RPMI7951 (cell line): ENCODE results near the gene PIK3CA. TPM values are rescaled to one million over a fixed set of nuclear protein-coding genes. Genes with fewer than 3 reads are reported as not detected.
"Not testable (repeated sequence)": the region's sequence is repeated elsewhere in the genome, so short reads cannot be mapped to it uniquely, and the experiment has no call there.

Experiments
- DNase-seq: peaks from one replicate; pipeline ENCODE4 v3.0.0-alpha.2; 2012; ENCODE audit warnings: low read depth
- total RNA-seq: library from RNA; depleted of rRNA; stranded (reverse); fragments of >200 nt; shearing (Covaris generic); gene quantifications from 2 replicates; pipeline ENCODE4 v1.2.3, GENCODE V29; 2014; rRNA removed

Gene PIK3CA
- total RNA-seq = 19.0 and 23.9 TPM in 2 replicates

DNA sequence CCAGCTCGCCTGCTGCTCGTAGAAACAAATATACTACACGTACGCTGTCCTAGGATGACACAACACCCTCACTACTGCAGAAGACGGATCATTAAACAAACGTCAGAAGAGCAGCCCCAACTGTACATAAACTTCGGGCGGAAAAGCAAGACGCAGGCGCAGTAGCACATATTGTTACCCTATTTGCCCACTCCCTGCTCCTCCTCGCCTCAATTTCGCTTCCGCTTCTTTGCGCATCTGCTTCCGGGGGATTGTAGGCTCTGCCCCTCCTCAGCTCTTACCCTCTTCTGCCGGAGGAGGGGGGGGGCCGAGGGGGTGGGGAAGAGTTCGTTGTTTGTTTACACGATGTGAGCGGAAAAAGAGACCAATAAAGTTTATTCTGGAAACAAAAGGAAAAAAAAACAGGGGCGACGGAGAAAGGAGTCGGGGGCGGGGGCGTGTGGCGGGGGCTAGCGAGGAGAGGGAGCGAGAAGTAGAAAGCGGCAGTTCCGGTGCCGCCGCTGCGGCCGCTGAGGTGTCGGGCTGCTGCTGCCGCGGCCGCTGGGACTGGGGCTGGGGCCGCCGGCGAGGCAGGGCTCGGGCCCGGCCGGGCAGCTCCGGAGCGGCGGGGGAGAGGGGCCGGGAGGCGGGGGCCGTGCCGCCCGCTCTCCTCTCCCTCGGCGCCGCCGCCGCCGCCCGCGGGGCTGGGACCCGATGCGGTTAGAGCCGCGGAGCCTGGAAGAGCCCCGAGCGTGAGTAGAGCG lies at the start of gene PIK3CA:
PIK3CA (plus strand) TSS at position 485 of the 743 bp plus-strand sequence. CDS start 50,469 bp downstream, outside the sequence.
- peak; percentile 98 for DNase-seq

DNA sequence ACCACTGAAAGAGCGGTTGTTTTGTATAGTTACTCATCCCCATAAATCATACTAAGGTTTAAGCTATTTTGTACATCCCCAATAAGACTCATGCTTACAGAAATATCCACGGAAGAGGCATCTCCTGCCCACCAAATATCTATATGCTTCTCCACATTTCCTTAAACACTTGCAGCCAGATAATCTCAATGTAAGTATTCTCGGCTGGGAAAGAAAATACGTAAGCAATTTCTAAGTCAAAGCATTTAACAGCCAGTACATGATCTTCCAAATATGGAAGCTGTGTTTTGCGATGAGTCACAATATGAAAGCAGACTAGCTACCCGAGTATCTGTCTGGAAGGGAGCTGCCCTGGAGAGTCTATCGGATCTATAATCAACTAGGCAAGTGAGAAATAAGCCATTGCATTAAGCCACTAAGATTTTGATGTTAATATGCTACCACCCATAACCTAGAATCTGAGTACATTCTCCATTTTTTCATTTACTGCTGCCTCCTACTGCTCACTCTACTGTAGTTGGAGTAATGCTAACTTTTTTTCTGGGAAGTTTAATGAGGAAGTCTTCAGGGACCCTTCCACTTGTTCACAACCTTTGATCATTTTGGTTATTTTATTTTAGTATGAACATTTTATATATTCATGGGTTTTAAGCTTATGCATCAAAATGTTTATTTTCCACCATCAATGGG lies 49.6 kb upstream of the PIK3CA start:
- peak; percentile 73 for DNase-seq

DNA sequence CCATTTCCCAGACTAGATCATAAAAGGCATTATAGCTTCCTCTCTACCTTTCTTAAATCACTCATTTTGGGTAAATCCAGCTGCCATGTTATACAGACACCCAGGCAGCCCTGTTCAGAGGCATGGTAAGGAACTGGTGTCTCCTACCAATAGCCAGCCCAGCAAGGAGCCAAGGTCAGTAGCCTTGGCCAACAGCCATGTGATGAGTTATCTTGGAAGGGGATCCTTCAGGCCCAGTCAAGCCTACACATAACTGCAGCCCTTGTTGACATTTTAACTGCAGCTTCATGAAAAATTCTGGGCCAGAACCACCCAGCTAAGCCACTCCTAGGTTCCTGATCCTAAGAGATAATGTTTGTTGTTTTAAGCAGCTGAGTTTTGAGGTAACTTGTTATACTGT lies 47.5 kb upstream of the PIK3CA start:
- DNase-seq = peak; percentile 79

DNA sequence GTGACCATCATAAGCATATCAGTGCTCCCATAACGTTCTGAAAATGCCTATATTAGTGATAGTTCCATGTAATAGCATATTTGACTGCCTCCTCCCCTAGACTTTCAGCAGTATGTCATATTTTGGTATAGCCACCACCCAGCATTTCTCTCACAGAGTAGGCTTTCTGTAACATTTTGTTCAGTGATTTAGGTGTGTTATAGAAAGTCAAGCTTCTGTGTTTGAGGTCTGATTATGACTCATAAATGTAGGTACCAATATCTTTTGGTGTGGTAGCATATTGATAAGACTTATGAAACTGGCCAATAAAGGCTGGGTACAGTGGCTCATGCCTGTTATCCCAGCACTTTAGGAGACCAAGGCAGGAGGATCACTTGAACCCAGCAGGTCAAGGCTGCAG lies 42.3 kb upstream of the PIK3CA start:
- no peak for DNase-seq

DNA sequence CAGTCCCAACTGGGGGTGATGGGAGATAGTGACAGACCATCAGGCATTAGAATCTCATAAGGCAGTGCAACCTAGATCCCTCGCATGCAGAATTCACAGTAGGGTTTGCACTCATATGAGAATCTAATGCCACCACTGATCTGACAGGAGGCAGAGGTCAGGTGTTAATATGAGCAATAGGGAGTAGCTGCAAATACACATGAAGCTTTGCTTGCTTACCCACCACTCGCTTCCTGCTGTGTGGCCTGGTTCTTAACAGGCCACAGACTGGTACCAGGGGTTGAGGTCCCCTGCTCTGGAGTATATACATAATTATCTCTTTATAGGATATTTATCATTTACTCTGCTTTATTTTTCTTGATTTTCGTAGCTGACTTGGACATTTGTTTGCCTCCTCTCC lies 40.5 kb upstream of the PIK3CA start:
- DNase-seq = no peak

DNA sequence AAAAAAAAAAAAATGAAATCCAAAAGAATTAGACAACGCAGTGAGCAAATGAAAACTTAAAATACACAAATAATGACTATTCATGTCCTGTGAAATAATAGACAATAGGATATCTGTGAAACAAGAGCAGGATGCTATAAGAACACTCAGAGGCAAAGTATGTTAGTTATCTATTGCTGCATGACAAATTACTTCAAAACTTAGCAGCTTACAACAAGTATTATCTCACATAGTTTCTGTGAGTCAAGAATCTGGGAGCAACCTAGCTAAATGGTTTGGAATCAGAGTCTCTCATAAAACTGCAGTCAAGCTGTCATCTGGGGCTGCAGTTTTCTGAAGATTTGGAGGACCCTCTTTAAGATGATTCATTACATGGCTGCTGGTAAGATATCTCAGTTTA lies 40.1 kb upstream of the PIK3CA start:
- peak; percentile 43 for DNase-seq

DNA sequence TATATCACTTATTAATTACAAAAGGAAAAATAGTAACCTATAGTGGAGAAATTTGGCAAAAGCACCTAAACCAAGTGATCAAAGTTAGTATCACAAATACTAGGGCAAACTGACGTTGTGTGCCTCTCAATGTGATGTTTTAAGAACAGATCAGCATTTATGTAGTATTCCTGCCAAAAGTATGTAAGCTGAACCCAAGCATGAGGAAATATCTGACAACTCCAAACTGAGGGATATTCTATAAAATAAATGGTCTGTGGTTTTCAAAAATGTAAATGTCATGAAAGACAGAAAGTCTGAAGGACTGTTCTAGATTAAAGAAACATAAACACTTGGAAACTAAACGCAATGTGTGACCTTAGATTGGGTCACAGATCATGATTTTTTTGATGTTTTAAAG lies 34.3 kb upstream of the PIK3CA start:
- peak; percentile 7 for DNase-seq

DNA sequence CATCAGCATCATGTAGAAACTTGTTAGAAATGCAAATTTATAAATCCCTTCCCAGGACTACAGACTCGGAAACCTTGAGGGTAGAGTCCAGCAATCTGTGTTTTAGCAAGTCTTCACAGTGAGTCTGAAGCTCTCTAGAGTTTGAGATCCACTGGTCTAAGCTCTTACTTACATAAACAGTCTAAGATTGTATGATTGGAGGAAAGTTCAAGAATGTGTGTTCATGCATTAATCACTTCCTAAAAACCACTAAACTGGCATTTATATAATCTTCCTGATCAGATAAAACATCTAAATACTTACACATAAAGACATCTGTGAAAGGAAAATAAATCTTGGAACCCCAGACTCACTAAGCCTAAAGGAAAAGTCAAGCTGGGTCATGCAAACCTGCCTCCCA lies 32.7 kb upstream of the PIK3CA start:
- DNase-seq = peak; percentile 46

DNA sequence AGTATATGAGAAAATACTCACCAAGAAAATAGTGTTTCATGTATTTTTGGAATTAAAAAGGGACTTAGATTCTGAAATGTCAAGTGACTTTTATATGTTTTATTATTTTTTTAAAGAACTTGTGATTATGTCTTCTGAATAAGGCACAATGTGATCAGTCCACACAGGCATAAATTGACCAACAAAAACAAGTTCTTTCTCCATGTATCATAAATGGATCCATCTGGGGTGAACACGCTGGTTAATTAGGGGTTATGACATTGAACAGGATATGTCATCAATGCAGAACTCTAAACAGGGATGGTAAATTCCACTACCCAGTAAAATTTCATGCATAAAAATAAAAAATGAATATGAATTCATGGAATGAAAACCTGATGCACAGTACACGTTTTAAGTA lies 31.3 kb upstream of the PIK3CA start:
- DNase-seq = no peak

DNA sequence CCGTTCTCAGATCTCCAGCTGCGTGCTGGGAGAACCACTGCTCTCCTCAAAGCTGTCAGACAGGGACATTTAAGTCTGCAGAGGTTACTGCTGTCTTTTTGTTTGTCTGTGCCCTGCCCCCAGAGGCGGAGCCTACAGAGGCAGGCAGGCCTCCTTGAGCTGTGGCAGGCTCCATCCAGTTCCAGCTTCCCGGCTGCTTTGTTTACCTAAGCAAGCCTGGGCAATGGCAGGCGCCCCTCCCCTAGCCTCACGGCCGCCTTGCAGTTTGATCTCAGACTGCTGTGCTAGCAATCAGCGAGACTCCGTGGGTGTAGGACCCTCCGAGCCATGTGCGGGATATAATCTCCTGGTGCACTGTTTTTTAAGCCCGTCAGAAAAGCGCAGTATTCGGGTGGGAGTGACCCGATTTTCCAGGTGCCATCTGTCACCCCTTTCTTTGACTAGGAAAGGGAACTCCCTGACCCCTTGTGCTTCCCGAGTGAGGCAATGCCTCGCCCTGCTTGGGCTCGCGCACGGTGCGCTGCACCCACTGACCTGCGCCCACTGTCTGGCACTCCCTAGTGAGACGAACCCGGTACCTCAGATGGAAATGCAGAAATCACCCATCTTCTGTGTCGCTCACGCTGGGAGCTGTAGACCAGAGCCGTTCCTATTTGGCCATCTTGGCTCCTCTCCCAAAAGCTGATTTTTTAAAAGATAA lies 15.8 kb upstream of the PIK3CA start:
- not testable (repeated sequence) for DNase-seq

DNA sequence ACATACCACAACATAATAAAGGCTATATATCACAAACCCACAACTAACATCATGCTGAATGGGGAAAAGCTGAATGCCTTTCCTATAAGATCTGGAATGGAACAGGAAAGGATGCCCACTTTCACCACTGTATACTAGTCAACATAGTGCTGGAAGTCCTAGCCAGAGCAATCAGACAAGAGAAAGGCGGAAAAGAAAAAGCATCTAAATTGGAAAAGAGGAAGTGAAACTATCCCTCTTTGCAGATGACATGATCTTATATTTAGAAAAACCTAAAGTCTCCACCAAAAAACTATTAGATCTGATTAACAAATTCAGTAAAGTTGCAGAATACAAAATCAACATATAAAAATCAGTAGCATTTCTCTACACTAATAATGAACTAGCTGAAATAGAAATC lies 14.6 kb upstream of the PIK3CA start:
- no peak for DNase-seq

DNA sequence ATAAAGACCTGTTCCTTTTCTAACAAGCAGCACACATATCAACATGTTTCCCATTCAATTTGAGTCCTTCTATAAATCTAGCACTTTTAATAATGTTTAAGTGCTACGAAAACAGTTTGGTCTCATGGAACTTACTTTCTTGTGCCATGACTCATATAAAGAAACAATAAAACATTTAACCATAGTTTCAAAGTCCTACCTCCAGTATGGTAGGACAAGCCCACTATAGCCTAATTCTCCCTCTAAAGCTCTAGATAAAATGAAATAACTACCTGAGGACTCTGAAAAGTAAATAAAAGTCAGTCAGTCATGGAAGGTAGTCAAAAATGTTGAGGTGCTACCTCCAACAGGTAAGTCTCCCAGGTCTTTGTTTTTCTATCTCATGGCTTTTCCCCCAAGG lies 12.0 kb upstream of the PIK3CA start:
- DNase-seq = no peak

DNA sequence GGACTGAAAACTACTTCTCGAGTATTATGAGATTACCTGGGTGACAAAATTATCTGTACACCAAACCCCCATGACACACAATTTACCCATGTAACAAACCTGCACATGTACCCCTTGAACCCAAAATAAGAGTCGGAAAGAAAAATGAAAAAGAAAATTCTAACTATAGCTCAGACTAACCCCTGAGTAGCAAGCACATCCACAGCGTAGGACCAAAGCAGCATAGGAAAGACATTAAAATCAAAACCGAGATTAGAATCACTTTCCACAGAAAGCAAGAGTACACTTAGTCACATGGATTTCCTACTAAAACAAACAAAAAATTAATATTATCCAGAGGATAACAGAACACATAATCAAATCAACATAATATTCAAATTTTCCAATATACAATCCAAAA lies 6.3 kb upstream of the PIK3CA start:
- DNase-seq = no peak

DNA sequence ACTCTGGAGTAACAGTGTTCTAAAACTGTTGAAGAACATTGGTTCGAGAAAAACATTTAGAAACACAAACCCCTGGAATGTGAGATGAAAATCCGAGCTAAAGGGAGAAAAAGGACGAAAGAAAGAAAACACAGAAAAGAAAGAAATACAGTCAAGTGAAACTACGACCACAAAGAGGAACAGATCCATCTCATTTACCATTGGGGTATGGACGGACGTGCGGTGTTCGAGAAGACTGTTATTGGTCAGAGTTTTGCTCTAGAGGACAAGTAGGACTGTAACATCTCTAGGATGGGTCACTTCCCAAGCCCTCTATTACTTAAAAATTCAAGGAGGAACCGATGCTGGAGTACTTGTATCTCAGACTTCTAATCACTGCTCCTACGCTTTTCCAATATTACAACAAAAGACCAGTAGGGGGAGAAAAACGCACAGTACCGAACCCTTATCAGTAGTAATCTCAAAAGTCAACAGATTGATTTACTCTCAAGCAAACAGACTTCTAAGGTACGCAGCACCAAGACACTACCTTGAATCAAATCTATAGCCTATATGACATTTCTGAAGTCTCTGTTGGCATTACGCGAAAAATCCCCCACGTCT lies 1.1 kb upstream of the PIK3CA start:
- DNase-seq = peak; percentile 77

DNA sequence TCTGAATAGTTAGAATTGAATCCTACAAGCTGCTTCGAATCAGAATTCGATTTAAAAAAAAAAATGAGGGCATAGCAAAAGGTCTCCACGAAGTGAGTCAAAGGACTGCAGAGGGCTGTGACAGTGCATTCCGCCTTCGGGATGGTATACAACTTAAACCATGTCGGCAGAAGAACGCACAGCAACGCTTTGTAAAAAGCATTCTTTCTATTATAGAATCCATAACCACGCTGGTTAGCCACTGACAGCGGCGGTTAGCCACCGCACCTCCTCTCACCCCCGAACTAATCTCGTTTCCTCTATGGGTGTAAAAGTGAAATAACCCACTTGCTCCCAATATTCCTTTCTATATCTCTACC lies 664 bp upstream of the PIK3CA start:
- DNase-seq = no peak

DNA sequence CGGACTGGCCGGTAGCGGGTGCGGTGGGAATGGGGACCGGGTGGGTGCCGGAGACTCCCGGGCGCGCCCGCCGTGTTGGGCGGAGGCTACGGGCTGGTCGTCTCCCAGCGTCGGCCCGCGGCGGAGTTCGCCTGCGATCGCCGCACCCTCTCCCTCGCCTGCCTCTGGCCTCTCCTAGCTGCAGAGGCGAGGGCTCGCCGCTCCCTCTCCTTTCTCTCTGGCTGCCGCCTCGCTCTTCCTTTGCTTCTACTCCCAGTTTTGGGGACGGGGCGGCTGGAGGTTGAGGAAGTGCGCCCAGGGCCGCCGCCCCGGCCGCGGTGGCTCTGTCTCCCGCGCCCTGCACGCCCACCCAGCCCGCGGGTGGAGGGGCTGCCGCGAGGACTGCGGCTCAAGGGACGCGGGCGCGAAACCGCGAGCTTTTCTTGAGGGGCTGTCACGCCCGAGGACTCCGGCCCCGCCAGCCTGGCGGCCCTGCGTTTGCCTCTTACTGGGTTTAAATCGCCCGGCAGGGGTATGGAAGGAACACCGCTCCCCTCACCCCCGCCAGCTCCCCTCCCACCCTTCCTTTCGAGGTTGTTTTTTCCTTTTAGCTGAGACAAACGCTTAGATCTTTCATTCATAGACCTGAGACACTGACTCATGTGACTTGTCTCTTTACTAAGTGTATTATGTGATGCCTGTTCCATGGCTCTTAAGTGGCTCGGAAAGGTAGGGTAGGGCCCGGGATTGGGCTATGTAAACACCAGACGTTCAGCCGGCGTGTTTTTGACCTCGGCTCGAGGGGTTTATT lies 654 bp downstream of the PIK3CA start:
- peak; percentile 56 for DNase-seq

DNA sequence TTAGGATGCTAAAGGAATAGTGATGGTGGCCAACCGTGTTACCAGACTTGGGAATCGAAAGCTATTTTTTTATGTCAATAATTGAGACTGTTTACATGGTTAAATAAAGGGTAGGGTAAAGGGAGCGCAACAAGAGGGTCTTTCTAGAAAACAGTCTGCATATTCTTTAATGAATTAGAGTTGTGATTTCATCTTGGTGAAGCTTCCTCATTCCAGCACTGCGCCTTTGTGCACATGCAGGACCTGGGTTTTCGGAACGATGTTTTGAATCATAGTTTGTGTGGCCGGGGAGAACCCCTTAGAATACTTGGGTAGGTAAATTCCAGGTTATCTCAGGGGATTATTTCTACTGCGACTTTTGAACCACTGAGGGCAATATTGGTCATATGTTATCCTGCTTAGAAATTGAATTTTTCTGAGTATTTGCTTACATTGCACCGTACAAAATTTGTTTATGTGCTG lies 1.3 kb downstream of the PIK3CA start:
- DNase-seq = peak; percentile 16

DNA sequence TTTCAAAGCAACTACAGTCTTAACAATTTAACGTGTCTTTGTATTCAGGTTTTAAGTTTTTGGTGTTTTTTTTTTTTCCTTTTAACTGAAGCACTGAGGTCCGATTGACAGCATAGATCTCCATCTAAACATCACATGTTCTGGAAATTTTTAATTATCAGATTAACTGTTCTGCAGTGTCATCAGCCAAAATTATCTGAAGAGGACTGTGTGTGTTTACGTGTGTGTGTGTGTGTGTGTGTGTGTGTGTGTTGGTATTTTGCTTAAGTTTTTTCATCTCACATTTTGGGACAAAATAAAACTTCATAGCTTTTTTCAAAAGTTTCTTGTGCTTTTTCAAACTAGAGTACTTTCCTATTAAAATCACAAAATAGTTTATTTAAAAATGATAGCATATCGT lies 1.8 kb downstream of the PIK3CA start:
- peak; percentile 1 for DNase-seq

DNA sequence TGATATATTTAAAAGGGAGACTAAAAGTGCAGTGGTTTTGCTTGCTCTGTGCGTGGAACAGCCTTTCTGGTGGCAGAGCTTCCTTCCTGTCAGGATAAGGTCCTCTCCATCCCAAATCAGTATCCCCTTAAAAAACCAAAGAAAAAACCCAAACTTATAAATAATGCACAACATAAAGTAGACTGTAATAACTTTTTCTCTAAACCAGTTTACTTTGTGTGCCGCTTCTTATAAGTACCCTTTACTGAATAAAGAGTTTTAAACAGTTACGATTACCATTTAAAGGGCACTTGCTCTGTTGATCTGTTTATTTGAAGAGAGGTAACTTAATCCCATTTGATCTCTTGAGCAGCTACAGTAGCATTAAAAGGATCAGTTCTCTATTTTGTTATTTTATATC lies 2.5 kb downstream of the PIK3CA start:
- no peak for DNase-seq

DNA sequence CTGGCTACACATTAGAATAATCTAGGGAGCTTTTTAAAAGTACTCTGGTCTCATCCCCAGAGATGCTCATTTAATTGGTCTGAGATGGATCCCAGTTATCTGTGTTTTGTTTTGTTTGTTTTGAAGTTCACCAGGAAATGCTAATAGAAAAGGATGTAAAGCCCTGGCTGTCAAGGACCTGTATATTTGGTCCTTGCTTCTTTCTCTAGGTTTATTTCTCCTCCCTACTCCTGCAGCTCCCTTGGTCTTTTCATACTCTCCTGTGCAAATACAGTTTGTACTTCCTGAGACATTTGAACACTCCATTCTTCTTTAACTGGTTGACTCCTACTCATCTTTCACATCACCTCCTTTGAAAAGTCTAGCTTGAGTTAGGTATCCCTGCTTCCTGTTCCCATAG lies 3.3 kb downstream of the PIK3CA start:
- no peak for DNase-seq

DNA sequence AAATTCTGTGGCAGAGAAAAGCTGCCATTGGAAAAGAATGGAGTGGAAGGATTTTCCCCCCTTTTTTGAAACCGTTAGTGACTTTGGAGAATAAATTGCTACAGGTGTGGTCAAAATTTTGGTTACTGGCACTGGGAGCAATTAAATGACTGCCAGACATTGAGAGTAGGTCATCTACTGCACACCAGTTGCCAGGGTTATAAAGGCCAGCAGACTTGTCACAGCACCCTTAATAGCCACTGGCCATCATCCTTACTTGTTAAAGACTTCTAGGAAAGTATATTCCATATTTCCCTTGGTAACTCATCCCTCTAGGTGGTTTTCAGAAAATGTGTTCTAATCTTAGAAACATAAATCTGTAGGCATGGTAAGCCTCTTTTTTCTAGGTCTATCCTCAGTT lies 8.0 kb downstream of the PIK3CA start:
- no peak for DNase-seq

DNA sequence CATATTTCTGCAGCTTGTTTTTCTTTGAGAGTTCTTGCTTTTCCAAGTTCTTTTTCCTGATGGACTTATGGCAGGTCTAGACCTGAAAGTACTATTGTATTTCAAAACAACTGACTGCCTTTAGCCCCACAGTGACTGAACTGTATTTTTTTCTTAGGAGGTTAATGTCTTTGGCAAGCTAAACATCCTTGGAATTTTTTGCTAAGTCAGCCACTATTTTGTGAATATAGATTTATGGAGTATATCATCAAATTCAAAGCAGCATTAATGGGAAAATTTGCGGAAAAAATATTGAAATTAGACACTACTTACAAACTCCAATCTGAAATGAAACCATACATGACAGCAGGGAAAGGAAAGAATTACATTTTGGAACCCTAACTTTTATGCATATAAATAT lies 8.6 kb downstream of the PIK3CA start:
- no peak for DNase-seq
